Stimulated activated CD8-positive, alpha-beta memory T cell treated with anti-CD3 and anti-CD28 coated beads, Interleukin-7, amount 100 ng/mL, for 4 hours (primary cell): ENCODE data around the gene ZNF831.

Experiments
- DNase-seq, 2 donors: peaks; one replicate each; pipeline ENCODE4 v3.0.0-alpha.2; 2020; ENCODE audit warnings: low read depth in 2 of 2

ZNF831 gene

DNA sequence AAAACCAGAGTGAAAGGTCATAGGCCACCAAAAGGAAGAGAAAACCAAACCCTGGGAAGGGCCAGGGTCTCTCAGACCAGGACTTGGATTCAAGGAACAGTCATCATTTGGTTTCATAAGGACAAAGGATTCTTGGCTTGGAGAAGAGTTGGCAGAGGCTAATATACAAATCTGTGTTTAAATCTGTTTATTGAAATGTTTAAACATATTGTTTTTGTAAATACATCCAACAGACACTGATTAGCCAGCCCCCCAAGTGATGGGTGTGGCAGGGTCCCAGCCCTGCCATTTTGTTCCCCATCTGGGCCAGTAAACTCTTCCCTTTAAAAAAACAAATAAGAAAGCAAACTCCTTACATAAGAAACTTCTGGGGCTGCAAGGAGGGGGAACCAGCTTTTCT, 6.1 kb upstream of the ZNF831 start:
- no peak for DNase-seq

DNA sequence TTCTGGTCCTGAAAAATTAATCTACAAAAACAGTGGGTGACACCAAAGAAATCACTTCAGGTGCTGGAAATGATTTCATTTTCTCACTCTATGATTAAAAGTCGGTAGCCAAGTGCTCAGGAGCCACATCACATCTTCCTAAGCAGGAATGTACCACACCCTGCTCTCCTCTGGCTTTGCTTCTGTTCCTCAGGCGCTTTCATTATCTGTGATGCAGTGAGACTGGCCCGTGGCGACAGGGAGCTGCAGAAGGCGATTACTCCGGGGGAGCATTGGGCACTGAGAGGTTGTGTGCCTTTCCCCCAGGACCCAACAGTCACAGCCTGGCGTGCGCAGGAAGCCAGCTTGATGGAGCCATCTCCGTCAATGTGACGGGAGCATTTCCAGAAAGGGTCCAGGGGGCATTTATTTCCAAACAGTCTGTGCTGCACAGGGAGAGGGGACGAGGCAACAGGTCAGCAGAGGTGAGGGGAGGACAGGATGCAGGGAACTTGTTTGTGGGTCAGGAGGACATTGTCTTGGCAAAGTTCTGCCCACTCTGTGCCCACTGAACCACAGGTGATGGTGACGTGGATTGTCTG, 5.6 kb upstream of the ZNF831 start:
- no peak for DNase-seq

DNA sequence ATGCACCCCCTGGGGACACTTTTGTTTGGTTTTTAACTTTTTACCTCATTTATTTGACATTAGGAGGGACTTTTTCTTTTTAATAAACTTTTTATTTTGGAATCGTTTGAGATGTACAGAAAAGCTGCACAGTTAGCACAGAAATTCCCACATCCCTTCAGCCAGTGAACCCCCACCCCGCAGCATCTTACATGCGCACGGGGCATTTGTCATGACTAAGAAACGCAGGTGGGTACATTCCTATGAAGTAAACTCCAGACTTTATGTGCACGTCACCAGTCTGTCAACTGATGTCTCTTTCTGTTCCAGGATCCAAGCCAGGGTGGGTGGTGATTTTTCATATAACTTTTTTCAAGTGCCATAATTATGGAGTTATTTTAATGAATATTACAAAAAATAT, 4.9 kb upstream of the ZNF831 start:
- DNase-seq = no peak

DNA sequence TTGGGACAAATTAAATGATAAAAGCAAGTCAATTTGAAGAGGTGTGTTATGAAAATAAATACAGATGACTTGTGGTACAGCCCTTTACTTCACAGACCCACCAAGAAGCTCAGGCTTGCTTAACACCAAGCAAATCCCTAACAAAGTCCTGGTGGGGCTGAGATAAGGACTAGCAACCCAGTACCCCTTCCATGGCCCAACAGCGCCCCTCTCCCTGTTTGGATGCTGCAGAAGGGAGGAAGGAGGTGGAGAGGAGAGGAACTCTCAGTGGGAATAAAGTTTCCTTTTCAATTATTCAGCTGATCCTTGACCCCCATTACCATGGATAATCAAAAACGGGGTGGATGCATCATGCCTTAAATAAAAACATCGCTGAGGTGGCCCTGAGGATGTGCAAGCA, 4.5 kb upstream of the ZNF831 start:
- DNase-seq = no peak

DNA sequence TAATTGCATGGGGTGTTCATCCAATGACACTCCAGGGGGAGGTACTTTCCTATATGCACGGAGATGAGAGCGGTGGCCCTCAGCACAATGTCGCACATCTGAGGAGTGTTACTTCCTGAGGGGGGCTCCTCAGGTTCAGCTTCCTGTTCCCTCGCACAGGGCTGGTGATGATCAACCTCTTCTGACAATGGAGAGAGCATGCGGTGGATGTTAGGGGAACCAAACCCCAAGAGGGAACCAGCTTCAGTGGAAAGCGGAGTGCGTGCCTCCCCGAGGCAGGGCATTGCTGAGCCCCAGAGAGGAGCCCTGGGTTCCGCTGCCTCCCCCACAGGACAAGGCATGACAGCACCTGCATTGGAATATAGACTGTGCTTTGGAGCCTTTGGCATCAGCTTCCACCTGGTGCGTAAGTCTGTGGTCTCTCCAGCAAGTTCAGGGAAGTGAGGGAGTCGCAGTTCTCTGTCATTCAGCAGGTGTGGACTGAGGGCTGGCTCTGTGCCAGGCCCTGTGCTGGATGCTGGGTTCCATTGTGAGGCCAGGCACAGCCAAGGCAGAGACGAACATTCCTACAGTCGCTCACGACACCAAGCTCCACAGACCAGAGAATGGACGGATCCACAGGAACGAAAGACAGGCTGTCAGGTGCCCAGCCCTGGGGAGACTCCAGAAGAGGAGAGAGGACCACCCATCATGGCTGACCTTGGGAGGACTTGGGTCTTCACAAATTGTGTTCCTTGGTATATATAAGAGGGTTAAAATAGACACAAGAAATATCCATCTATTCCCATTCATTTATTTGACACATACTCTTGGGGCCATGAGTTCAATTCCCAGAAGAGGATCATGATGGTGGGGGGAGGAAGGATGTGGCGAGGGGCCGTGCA, 3.9 kb upstream of the ZNF831 start:
- DNase-seq = peak; percentile 48 to 54

DNA sequence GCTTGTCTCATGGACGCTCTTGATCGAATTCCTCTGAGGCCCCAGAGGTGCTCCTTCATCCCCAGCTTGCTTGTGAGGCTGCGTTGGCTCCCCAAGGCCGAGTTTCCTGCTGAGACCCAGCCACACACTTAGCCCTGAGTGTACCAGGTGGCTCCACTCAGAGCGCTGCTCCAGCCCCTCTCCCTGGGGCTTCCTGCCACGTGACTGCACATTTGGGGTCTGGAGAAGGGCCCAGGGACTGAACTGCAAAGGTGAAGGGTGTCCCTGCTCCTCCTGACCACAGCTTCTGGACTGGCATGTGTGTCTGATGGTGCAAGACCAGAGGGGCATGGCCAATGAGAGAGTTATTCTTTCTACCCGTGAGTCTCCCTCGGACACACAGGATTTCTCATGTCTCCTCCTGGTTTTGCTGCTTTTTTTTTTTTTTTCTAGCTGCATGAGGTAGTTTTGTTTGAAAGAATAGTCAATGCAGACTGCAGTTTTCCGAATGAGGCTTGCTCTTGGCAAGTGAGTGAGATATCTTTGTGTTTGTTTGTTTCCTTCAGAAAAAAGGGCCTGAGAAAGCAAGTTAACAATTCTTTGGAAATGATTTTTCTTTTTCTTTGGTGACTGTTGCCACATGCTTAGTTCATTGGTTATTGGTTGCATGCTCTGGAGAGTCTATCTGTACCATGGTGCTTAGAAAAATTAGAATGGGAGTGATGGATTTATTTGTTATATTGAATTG, 3.1 kb upstream of the ZNF831 start:
- no peak for DNase-seq

DNA sequence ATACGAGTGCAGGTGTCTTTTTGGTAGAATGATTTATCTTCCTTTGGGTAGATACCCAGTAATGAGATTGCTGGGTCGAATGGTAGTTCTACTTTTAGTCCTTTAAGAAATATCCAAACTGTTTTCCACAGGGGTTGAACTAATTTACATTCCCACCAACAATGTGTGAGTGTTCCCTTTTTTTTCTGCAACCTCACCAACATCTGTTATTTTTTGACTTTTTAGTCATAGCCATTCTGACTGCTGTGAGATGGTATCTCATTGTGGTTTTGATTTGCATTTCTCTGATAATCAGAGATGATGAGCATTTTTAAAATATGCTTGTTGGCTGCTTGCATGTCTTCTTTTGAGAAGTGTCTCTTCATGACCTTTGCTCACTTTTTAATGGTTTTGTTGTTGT, 1.9 kb upstream of the ZNF831 start:
- DNase-seq = no peak

DNA sequence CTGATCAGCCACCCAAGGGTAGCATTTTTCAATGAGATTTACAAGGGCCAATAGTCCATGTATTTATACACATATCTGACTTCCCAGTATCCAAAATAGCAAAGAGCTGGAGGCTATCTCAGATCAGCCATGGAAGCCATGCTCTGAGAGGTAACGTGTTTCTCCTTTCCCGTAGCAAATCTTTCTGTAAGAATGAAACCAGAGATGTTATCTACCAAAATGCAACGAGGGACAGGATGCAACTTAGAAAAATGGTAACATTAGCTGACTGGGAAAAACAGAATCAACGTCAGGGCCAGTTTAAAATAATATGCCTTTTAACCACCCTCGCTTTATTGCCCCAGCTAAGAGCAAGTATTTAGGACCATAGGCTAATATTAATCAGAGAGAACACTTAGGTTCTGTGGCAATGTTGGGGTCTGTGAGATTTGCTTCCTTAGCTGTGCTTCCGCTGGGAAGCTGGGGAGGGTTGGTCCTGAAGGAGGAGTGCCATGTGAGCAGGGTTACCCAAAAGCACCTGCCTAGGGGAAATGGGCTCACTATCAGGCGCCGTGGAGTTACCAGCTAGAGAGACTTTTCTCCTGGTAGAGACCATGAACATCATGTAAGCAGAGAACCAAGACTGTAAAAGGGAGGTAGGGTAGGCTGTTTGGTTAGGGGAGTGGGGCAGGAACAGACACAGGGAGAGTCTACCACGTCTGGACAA, 1.2 kb downstream of the ZNF831 start:
- DNase-seq = no peak

DNA sequence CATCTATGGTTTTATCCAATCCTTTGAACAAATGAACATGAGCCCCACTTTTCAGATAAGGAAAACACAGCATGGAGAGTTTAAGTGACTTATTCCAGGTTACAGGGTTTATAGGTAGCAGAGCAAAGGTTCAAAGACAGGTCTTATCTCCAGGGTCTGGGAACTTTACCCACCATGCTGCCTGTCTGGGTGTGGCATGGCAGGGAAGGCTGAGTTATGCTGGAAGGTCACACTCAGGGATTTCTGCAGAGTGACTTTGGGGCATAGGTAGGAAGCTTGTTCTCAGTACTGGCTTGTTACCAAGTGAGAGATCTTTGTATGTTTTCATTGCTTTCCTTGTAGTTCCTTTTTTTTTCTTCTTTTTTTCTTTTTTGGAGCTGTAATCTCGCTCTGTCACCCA, 1.8 kb downstream of the ZNF831 start:
- no peak for DNase-seq

DNA sequence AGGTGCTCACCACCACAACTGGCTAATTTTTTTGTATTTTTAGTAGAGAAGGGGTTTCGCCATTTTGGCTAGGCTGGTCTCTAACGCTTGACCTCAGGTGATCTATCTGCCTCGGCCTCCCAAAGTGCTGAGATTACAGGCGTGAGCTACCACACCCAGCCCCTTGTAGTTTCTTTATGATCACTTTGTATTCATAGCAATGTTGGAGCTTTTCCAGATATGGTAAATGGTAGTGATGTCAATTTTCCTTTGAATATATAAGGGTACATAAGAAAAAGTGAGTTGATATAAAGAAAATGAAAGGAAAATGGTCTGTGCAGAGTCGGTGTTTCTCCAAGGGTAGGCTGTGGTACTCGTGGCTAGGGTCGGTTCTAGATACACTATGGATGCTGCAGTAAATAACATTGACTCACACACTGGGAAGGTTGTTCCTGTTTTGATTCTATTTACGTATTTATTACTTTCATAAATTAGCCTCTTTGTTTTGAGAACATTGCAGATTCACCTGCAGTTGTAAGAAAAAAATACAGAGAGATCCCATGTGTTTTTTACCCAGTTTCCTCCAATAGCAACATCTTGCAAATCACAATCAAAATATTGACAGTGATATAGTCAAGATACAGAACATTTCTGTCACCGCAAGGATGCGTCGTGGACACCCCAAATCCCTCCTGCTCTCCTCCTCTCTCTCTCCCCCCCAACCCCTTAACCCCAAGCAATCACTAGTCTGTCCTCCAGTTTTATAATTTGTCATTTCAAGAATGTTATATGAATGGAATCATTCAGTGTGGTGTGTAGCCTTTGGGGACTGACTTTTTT, 2.5 kb downstream of the ZNF831 start:
- no peak for DNase-seq

DNA sequence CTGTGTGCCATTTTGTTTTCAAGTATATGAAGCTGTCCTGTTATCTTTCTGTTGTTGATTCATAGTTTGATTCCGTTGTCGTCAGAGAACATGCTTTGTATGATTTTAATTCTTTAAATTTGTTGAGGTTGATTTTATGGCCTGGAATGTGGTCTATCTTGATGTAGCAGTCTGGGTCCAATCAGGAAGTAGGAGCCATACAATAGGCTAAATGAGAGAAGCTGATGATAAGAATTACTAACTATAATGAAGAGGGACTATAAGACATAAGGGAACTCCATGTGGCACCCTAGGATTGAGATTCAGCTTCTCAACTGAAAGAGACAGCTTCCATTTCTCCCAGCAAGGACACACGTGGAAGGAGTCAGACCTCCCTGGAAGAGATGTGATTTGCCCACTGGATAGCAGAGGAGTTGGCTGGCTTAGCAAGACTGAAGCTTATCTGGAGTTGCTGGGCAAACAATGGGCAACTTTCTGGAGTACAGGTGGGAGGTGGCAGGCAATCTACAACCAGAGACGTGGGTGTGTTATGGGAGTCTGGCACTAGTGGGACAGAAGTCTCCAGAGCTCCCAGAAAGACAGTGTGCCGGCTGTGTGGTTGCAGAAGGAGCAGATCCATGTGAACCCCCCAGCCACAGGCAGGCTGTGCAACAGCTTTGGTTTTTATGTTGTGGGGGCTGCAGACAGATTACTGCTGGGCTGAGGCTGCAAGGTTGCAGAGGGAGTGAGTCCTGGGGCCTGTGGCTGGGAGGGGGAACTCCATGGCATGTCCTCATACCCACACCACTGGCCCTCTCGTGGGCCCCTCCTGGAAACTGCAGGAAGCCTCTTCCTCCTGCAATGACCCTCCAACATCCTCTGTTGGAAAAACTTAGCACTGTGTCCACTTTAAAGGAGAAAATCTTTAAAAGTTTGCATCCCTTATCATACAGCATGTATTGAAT, 7.1 kb downstream of the ZNF831 start:
- no peak for DNase-seq

DNA sequence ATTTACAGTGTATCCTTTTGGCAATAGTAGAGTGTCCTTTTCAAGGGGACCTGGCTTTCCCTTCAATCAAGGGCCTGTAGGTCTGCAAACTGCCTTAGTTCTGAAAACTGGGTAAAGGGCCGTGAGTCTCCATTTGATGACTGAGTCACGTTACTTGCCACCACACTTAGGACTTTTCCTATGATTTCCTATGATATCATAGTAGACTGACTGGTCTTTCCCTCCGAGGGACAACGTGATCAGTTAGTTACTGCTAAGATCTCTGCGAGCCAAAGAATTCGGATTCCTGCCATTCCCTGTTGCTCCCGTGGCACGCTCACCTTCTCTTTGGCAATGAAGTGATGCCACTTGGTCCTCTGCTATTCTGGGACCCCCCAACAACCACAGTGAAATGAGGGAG, 8.4 kb downstream of the ZNF831 start:
- DNase-seq = no peak

DNA sequence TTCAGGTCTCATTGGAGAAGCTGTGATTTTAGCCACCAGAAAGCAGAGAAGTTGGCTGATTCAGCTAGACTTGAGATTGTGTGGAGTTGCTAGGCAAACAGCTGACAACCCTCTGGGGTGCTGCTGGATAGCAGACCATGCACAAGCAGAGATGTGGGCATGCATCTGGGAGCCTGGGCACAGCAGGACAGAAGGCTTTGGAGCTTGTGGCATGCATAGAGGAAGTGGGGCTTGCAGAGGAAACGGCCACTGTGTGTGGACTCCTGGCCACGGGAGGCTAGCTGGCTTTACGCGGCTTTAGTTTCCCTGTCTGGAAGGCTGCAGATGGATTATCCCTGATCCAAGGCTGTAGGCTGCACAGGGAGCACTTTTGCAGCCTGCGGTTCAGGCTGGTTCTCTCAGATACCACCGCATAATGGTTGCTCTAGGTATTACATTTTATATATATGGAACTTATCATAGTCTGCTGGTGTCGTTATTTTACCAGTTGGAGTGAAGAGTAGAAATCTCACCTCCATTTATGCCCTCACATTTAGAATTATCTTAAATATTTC, 10.4 kb downstream of the ZNF831 start:
- no peak for DNase-seq

DNA sequence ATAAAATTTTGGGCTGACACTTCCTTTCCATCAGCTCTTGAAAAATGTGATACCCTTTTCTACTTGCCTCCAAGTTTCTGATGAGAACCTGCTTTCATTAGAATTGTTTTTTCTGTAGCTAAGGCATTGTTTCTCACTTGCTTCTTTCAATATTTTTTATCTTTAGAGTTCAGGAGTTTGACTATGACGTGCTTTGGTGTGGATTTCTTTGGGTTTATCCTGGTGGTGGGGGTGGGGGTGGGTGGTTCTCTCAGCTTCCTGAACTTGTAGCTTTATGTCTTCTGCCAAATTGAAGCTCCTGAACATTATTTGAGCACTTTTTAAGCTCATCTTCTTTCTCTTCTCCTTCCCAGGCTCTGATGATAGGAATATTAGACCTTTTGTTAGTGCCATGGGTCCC, 11.4 kb downstream of the ZNF831 start:
- no peak for DNase-seq

DNA sequence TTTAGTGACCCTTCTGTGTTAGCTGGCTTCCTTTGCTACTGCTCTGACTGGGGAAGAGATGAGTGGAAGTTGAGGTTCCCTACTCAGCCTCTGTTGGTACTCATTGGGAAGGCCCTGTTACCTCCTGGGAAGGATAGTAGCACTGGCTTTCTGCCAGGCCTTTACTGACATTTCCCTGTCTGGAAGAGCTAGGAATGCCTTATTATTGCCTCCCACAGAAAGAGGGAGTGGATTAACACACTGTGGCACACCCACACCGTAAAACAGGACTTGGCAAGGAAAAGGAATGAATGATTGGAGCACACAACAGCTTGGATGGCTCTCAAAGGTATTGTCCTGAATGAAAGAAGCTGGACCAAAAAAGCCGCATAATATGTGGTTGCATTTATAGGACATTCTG, 12.2 kb downstream of the ZNF831 start:
- DNase-seq = no peak

DNA sequence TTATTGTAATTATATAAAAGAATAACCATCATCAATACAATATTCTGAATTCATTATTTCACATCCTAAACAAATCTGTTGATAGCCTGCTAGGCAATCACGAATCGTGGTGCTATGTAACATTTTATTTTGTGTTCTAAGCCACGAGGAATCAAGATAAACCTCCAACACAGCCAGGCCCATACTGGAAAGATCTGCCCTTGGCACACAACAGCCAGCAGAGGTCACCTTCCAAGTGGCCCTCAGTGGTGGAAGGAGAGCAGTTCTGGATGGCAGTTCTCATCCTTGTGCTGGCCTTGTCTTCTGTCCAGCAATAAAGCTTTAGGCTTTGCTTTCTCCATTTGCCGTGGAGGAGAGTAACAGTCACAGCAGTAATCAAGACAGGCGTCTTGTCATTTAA, 13.2 kb downstream of the ZNF831 start:
- DNase-seq = no peak

DNA sequence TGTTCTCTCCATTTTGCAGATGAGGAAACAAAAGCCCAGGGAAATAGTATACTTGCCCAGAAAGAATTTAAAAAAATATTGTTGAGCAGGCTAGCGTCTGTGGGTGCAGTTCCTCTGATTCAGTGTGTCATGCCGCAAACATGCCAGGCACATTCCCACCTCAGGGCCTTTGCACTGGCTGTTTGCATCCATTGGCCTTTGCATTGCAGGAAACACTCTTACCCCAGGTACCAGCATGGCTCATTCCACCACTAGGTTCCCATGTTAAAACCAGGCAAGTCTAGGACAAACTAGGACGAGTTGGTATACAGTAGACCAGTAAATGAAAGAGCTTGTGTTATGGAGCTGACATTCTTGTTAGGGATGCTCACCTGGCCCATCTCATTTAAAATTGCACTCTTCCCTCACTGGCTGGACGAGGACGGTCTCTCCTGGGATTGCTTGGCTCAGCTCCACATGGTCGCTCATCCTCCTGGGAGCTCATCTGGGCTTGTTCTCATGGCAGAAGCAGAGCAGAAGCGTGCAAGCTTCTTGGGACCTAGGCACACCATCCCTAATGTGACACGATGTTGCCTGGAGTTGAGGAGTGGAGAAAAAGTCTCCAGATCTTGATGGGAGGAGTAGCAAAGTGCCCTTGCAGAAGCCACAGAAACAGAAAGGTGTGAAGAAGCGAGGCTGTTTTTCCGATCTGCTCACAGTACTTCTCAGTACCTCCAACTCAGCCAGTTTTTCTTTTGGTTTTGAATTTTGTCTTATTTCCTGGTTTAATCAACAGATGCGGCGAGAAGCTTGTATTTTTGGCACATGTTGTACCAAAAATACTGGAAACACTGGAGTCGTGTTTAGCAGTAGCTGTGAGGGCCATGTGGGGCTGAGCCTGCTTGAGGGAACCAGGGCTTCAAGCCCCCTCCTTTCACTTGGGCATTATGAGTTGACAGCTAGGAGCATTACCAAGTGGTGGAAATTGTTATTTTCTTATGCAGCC, 13.9 kb downstream of the ZNF831 start:
- peak; percentile 21 to 43 for DNase-seq

DNA sequence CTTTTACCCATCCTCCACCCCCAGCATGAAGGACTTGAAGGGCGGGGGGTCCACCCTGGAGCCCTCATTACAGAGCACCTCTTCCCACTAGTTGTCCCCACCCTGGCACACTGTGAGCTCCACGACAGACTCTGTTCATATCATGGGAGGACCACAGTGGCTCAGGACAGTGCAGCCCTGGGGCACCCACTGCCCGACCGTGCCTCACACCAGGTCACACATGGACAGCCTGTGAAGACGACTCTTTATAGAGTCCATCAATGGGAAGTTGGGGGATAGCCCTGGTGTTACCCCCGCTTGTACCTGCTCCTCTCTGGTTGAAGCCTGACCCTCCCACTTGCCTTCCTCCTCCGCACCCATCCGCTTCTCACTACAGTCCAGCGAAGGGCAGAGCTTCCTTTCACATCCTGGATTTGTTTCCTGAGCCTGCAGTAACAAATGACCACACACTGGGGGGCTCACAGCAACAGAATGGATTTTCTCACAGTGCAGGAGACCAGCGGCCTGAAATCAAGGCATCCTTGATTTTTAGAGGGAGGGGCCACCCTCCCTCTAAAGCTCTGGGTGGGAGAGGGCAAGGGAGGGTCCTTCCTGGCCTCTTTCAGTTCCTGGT, 15.5 kb downstream of the ZNF831 start:
- DNase-seq = no peak
